Endothelial cell of umbilical vein (primary cell): ENCODE measurements around the gene FAM98C.

Source experiments
- CTCF ChIP-seq, 2 donors: IDR thresholded peaks; 1 replicate in 1 of 2; 2 replicates in 1 of 2; pipeline ENCODE4 v1.5.1; 2011; ENCODE audit warnings: low read length in 2 of 2, mild to moderate bottlenecking in 2 of 2, moderate library complexity in 2 of 2, control low read depth in 1 of 2, inconsistent platforms in 1 of 2, low read depth in 1 of 2; ENCODE audit not compliant: insufficient read depth in 1 of 2; ENCODE audit errors: extremely low read depth in 1 of 2
- EZH2 ChIP-seq: IDR thresholded peaks from 2 replicates; pipeline ENCODE4 v1.6.1; 2012; ENCODE audit warnings: borderline replicate concordance, low read depth, mild to moderate bottlenecking, moderate library complexity, low read length, inconsistent platforms; ENCODE audit not compliant: severe bottlenecking
- GATA2 ChIP-seq: IDR thresholded peaks from 2 replicates; pipeline ENCODE4 v1.7.0; 2011; ENCODE audit warnings: low read depth, mild to moderate bottlenecking, moderate library complexity, mixed read lengths, low read length; ENCODE audit not compliant: insufficient read length, insufficient read depth
- JUN ChIP-seq: IDR thresholded peaks from 2 replicates; pipeline ENCODE4 v1.6.1; 2011; ENCODE audit warnings: borderline replicate concordance, low read depth; ENCODE audit not compliant: insufficient read length, insufficient read depth
- MYC ChIP-seq: IDR thresholded peaks from one replicate; pipeline ENCODE4 v1.6.1; 2011; ENCODE audit warnings: mild to moderate bottlenecking, low read depth, low read length
- POLR2A ChIP-seq: IDR thresholded peaks from 2 replicates; pipeline ENCODE4 v1.6.1; 2012; ENCODE audit warnings: low read depth, mild to moderate bottlenecking, control low read depth, low read length
- POLR2AphosphoS5 ChIP-seq: IDR thresholded peaks from 2 replicates; pipeline ENCODE4 v1.6.1; 2012; ENCODE audit warnings: low read depth, mild to moderate bottlenecking, control low read depth, low read length, moderate library complexity; ENCODE audit not compliant: insufficient read depth

GRCh38 chr19:38391911-38392464 is 10.9 kb upstream of the FAM98C start:
- TF ChIP-seq CTCF (IDR thresholded peaks at IDR 0.05; ENCODE audit: extremely low read depth in 1 of 2, insufficient read depth in 1 of 2, low read depth in 1 of 2, low read length in 2 of 2) (no peak), POLR2A (no peak), EZH2 (no peak), POLR2AphosphoS5 (no peak), JUN (no peak), MYC (no peak), GATA2 (no peak)
